IMR-90 (cell line): ENCODE results near the gene PKIG. TPM values are rescaled to one million over a fixed set of nuclear protein-coding genes. Genes with fewer than 3 reads are reported as not detected.

ENCODE experiments used
- ATAC-seq: fragments of 200-7000 bp; cut with Tn5 transposase; 2 replicates; pipeline ENCODE4 v1.9.1; 2020; ENCODE audit warnings: low read depth, mild to moderate bottlenecking, moderate library complexity
- BruUV-seq: library from RNA; stranded (reverse); fragments of 400-500 nt; replicated peaks from 2 replicates; lab custom pipeline; 2021; lab: Mats Ljungman, UMichigan
- CTCF ChIA-PET: fragments of 300-600 bp; formaldehyde crosslinking; extraction: SDS; loops from one replicate; lab custom pipeline; 2021; ENCODE audit warnings: antibody characterized with exemption; lab: Yijun Ruan, JAX
- POLR2A ChIA-PET: fragments of 300-600 bp; sonication (Branson Sonifier 250); formaldehyde crosslinking; loops from one replicate; lab custom pipeline; 2022; ENCODE audit warnings: antibody characterized with exemption; ENCODE audit not compliant: unreplicated experiment; lab: Charles Lee
- DNase-seq: peaks from one replicate; pipeline ENCODE4 v3.0.0; 2013
- H2AFZ ChIP-seq: replicated peaks from 2 replicates; pipeline ENCODE3; 2013; ENCODE audit warnings: low read length, mild to moderate bottlenecking; ENCODE audit not compliant: poor library complexity
- H2AK5ac ChIP-seq: 2 replicates; pipeline ENCODE4 v1.6.1; 2013; ENCODE audit warnings: low read depth, low read length, inconsistent platforms
- H2AK9ac ChIP-seq: replicated peaks from 2 replicates; pipeline ENCODE3; 2013; ENCODE audit warnings: mild to moderate bottlenecking, low read depth, low read length, moderate library complexity; ENCODE audit not compliant: poor library complexity
- H2BK120ac ChIP-seq: 2 replicates; pipeline ENCODE4 v1.6.1; 2013; ENCODE audit warnings: low read depth, low read length, inconsistent platforms
- H2BK15ac ChIP-seq: 3 replicates; pipeline ENCODE4 v1.6.1; 2013; ENCODE audit warnings: low read depth, low read length, inconsistent platforms
- H2BK20ac ChIP-seq: 2 replicates; pipeline ENCODE4 v1.6.1; 2013; ENCODE audit warnings: low read depth, mild to moderate bottlenecking, inconsistent platforms, low read length, moderate library complexity
- H2BK5ac ChIP-seq: 2 replicates; pipeline ENCODE4 v1.6.1; 2013; ENCODE audit warnings: mild to moderate bottlenecking, low read depth, low read length, inconsistent platforms; ENCODE audit not compliant: poor library complexity, severe bottlenecking
- H3K14ac ChIP-seq: replicated peaks from 2 replicates; pipeline ENCODE4 v1.6.1; 2013; ENCODE audit warnings: low read depth, low read length, inconsistent platforms
- H3K18ac ChIP-seq: 2 replicates; pipeline ENCODE4 v1.6.1; 2013; ENCODE audit warnings: low read depth, low read length, control low read depth
- H3K23ac ChIP-seq: 2 replicates; pipeline ENCODE4 v1.6.1; 2013; ENCODE audit warnings: low read depth, low read length, inconsistent platforms
- H3K27ac ChIP-seq: 2 replicates; pipeline ENCODE4 v1.5.1; 2013; ENCODE audit warnings: mild to moderate bottlenecking, control low read depth, low read length; ENCODE audit not compliant: insufficient read depth
- H3K27me3 ChIP-seq: 2 replicates; pipeline ENCODE4 v1.6.1; 2013; ENCODE audit warnings: low read length; ENCODE audit not compliant: control insufficient read depth, insufficient read depth
- H3K36me3 ChIP-seq: 2 replicates; pipeline ENCODE4 v1.6.1; 2013; ENCODE audit warnings: low read length, mixed read lengths; ENCODE audit not compliant: control insufficient read depth, insufficient read depth
- H3K4ac ChIP-seq: 2 replicates; pipeline ENCODE4 v1.6.1; 2013; ENCODE audit warnings: low read depth, low read length, inconsistent platforms
- H3K4me1 ChIP-seq: 2 replicates; pipeline ENCODE4 v1.6.1; 2013; ENCODE audit warnings: low read length, mixed read lengths; ENCODE audit not compliant: control insufficient read depth, insufficient read depth
- H3K4me2 ChIP-seq: 2 replicates; pipeline ENCODE4 v1.6.1; 2013; ENCODE audit warnings: low read depth, mild to moderate bottlenecking, control low read depth, low read length, moderate library complexity
- H3K4me3 ChIP-seq: 2 replicates; pipeline ENCODE4 v1.5.1; 2013; ENCODE audit warnings: low read depth, mild to moderate bottlenecking, control low read depth, low read length, moderate library complexity; ENCODE audit not compliant: insufficient read depth
- H3K56ac ChIP-seq: 2 replicates; pipeline ENCODE4 v1.6.1; 2013; ENCODE audit warnings: low read length, inconsistent platforms; ENCODE audit not compliant: insufficient read depth; ENCODE audit errors: extremely low read depth
- H3K79me1 ChIP-seq, 2 experiments: 2 replicates each; pipeline ENCODE4 v1.6.1; 2013; ENCODE audit warnings: low read length in 2 of 2, inconsistent platforms in 1 of 2, low read depth in 1 of 2
- H3K9ac ChIP-seq: 2 replicates; pipeline ENCODE4 v1.6.1; 2013; ENCODE audit warnings: low read depth, low read length, control low read depth
- H3K9me1 ChIP-seq: 2 replicates; pipeline ENCODE4 v1.6.1; 2013; ENCODE audit warnings: low read length, inconsistent platforms; ENCODE audit not compliant: insufficient read depth
- H3K9me3 ChIP-seq: 2 replicates; pipeline ENCODE4 v1.6.1; 2013; ENCODE audit warnings: low read length; ENCODE audit not compliant: control insufficient read depth, insufficient read depth
- H4K20me1 ChIP-seq: 2 replicates; pipeline ENCODE4 v1.6.1; 2013; ENCODE audit warnings: low read length, inconsistent platforms; ENCODE audit not compliant: insufficient read depth
- H4K5ac ChIP-seq: 2 replicates; pipeline ENCODE4 v1.6.1; 2013; ENCODE audit warnings: mild to moderate bottlenecking, low read depth, low read length, control low read depth
- H4K8ac ChIP-seq, 2 experiments: 2 replicates each; pipeline ENCODE4 v1.6.1; 2013; ENCODE audit warnings: low read depth in 2 of 2, low read length in 2 of 2, control low read depth in 1 of 2, inconsistent platforms in 1 of 2
- H4K91ac ChIP-seq: 2 replicates; pipeline ENCODE4 v1.6.1; 2013; ENCODE audit warnings: low read depth, low read length, inconsistent platforms; ENCODE audit not compliant: insufficient read depth
- BHLHE40 ChIP-seq: fragments of 150-350 bp; IDR thresholded peaks from 2 replicates; pipeline ENCODE4 v1.6.1; 2016; ENCODE audit warnings: mild to moderate bottlenecking, low read depth, low read length
- CEBPB ChIP-seq: IDR thresholded peaks from 2 replicates; pipeline ENCODE4 v1.6.1; 2012; ENCODE audit warnings: low read depth, low read length, improper control_type of control experiment
- CHD1 ChIP-seq: IDR thresholded peaks from 2 replicates; pipeline ENCODE4 v1.6.1; 2012; ENCODE audit warnings: low read depth, low read length, improper control_type of control experiment
- CTCF ChIP-seq: conservative IDR thresholded peaks from 2 replicates; pipeline ENCODE4 v1.5.1; 2012; ENCODE audit warnings: mild to moderate bottlenecking, low read depth, low read length, improper control_type of control experiment
- ELK1 ChIP-seq: fragments of 150-350 bp; IDR thresholded peaks from 2 replicates; pipeline ENCODE4 v1.6.1; 2016; ENCODE audit warnings: low read depth, mild to moderate bottlenecking, low read length, moderate library complexity, borderline replicate concordance
- FOS ChIP-seq: fragments of 150-350 bp; IDR thresholded peaks from 2 replicates; pipeline ENCODE4 v1.6.1; 2016; ENCODE audit warnings: low read depth, low read length
- MAFK ChIP-seq: IDR thresholded peaks from 2 replicates; pipeline ENCODE4 v1.6.1; 2012; ENCODE audit warnings: low read depth, low read length, improper control_type of control experiment
- MAZ ChIP-seq: IDR thresholded peaks from 2 replicates; pipeline ENCODE4 v1.6.1; 2012; ENCODE audit warnings: low read depth, mild to moderate bottlenecking, low read length, improper control_type of control experiment, moderate library complexity, borderline replicate concordance
- MXI1 ChIP-seq: IDR thresholded peaks from 2 replicates; pipeline ENCODE4 v1.6.1; 2012; ENCODE audit warnings: low read depth, mild to moderate bottlenecking, low read length, moderate library complexity, borderline replicate concordance
- NFE2L2 ChIP-seq: fragments of 150-350 bp; IDR thresholded peaks from 2 replicates; pipeline ENCODE4 v1.6.1; 2016; ENCODE audit warnings: low read depth, mild to moderate bottlenecking, low read length
- POLR2A ChIP-seq: IDR thresholded peaks from 2 replicates; pipeline ENCODE4 v1.6.1; 2012; ENCODE audit warnings: mild to moderate bottlenecking, low read depth, low read length
- RAD21 ChIP-seq: IDR thresholded peaks from 2 replicates; pipeline ENCODE4 v1.6.1; 2012; ENCODE audit warnings: low read length, improper control_type of control experiment
- RCOR1 ChIP-seq: IDR thresholded peaks from 2 replicates; pipeline ENCODE4 v1.6.1; 2012; ENCODE audit warnings: mild to moderate bottlenecking, low read length, improper control_type of control experiment; ENCODE audit not compliant: insufficient replicate concordance
- RFX5 ChIP-seq: IDR thresholded peaks from 2 replicates; pipeline ENCODE4 v1.8.0; 2012; ENCODE audit warnings: low read depth, mild to moderate bottlenecking, low read length, moderate library complexity
- SMC3 ChIP-seq: fragments of 150-350 bp; IDR thresholded peaks from 2 replicates; pipeline ENCODE4 v1.6.1; 2016; ENCODE audit warnings: low read depth, mild to moderate bottlenecking, antibody characterized with exemption, low read length, moderate library complexity
- USF2 ChIP-seq: fragments of 150-350 bp; IDR thresholded peaks from 2 replicates; pipeline ENCODE4 v1.6.1; 2017; ENCODE audit warnings: mild to moderate bottlenecking, antibody characterized with exemption, low read length, low read depth
- WGBS, 2 experiments: methylation state at CpG; one replicate each; pipeline versions ENCODE4 v1.1.5 to v1.1.7; 2013; ENCODE audit warnings: missing lambda C conversion rate in 2 of 2; ENCODE audit not compliant: insufficient read length in 1 of 2; ENCODE audit errors: extremely low coverage in 2 of 2; 5-methylcytosine and 5-hydroxymethylcytosine counted together
- dilution Hi-C: fragments of 300-500 bp; cut with HindIII; formaldehyde crosslinking; loops from one replicate; pipeline ENCODE4 v1.14.3; 2018; ENCODE audit warnings: low sequenced_read_pairs; ENCODE audit not compliant: unreplicated experiment
- in situ Hi-C: fragments of 300-500 bp; cut with MboI; formaldehyde crosslinking; loops from 3 replicates; pipeline ENCODE4 v1.14.3; 2019; ENCODE audit warnings: low sequenced_read_pairs, inconsistent platforms, mixed read lengths
- intact Hi-C: fragments of 100-400 bp; cut with micrococcal nuclease; formaldehyde crosslinking; loops from 2 replicates; pipeline ENCODE4 v1.10.0; 2022
- polyA plus RNA-seq, 3 experiments: library from polyadenylated mRNA; depleted of rRNA; stranded (reverse); fragments of >200 nt; gene quantifications; 2 replicates each; pipeline ENCODE4 v1.2.3, GENCODE V29; 2012; ENCODE audit warnings: low replicate concordance in 1 of 3
- total RNA-seq: library from RNA; depleted of rRNA; stranded (reverse); fragments of >200 nt; gene quantifications from 2 replicates; pipeline ENCODE4 v1.2.3, GENCODE V29; 2012

Gene PKIG
- total and polyA plus RNA-seq, 2 of the 4 experiments (the other 2 are of a cell fraction) = 78.3 to 89.6 TPM

- Histone ChIP-seq H3K14ac (no peak overlapping the region), H4K91ac (no peak overlapping the region), H2BK15ac (no peak overlapping the region), H4K8ac (no peak overlapping the region), H2AK5ac (no peak overlapping the region), H3K56ac (no peak overlapping the region), H3K18ac (no peak overlapping the region), H2BK5ac (no peak overlapping the region), H2AK9ac (no peak overlapping the region), H3K23ac (0 out of 2 replicates have a peak overlapping the region, but pooled peaks have one; percentile 22), H3K4me1 (peaks cover 3% of the 10 kb centered on the region), H3K27ac (no peak overlapping the region), H3K27me3 (no peaks in the 10 kb centered on the region), H4K5ac (no peak overlapping the region), H3K4me2 (no peak overlapping the region), H3K9ac (no peak overlapping the region), H2AFZ (peak overlapping the region; percentile 54), H3K9me1 (0 out of 2 replicates have a peak, but pooled peaks cover 4% of the 10 kb centered on the region), H3K79me1 (peaks cover 15 to 30% of the 10 kb centered on the region in 2 experiments), H3K4me3 (no peak overlapping the region), H4K20me1 (no peaks in the 10 kb centered on the region), H2BK20ac (no peak overlapping the region), H3K4ac (no peak overlapping the region), H3K36me3 (no peaks in the 10 kb centered on the region), H3K9me3 (no peaks in the 10 kb centered on the region), H2BK120ac (no peak overlapping the region)
- BruUV-seq = no TSS peak
- dilution Hi-C loops = no loop called here
- ATAC-seq (no peak), DNase-seq (no peak)
- CTCF ChIA-PET = no interaction called here
- TF ChIP-seq POLR2A = no peak
- no peak for TF ChIP-seq MAZ
- no peak for TF ChIP-seq MXI1
- no peak for TF ChIP-seq USF2
- no peak for TF ChIP-seq RFX5
- TF ChIP-seq CTCF = no peak
- TF ChIP-seq MAFK = no peak
- no peak for TF ChIP-seq CHD1
- TF ChIP-seq BHLHE40 = no peak
- TF ChIP-seq CEBPB = no peak
- no peak for TF ChIP-seq ELK1
- no peak for TF ChIP-seq RAD21
- no peak for TF ChIP-seq SMC3
- no peak for TF ChIP-seq FOS
- TF ChIP-seq NFE2L2 = no peak
- TF ChIP-seq RCOR1 = no peak
- intact Hi-C loops = no loop called here
- WGBS, 2 experiments = 100% methylated on average over 1 of the region's 3 CpGs; no CpG with 5 or more reads in 1 of the 2 experiments
- POLR2A ChIA-PET = no interaction called here
- in situ Hi-C loops = loop anchor here (10.0 kb wide), 1 partner anchor 69 kb away; no protein-coding TSS in a partner anchor
These were observed 46.2 kb upstream of the PKIG start for GRCh38 chr20:44536175-44536574.
